Measurements from ENCODE around the gene MRRF.
"Not testable (repeated sequence)": the region's sequence is repeated elsewhere in the genome, so short reads cannot be mapped to it uniquely, and the experiment has no call there.

MRRF gene

DNA sequence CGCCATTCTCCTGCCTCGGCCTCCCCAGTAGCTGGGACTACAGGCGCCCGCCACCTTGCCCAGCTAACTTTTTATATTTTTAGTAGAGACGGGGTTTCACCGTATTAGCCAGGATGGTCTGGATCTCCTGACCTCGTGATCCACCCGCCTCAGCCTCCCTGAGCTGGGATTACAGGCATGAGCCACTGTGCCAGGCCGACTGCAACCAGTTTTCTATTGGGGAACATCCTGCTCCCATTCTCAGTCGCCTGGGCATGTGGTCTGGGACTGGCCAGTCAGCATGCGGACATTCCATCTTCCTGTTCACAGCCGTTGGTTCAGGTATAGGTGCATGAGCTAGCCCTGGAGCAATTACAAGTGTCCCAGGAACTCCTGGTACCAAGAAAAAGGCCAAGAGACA, 98.4 kb downstream of the MRRF start:
- not testable (repeated sequence) for DNase-seq

- DNase-seq, result no peak
Measured at GRCh38 chr9:122364117-122364782, 99.6 kb downstream of the MRRF start.

GRCh38 chr9:122364783-122365150, 100.1 kb downstream of the MRRF start:
- no peak for DNase-seq

DNA sequence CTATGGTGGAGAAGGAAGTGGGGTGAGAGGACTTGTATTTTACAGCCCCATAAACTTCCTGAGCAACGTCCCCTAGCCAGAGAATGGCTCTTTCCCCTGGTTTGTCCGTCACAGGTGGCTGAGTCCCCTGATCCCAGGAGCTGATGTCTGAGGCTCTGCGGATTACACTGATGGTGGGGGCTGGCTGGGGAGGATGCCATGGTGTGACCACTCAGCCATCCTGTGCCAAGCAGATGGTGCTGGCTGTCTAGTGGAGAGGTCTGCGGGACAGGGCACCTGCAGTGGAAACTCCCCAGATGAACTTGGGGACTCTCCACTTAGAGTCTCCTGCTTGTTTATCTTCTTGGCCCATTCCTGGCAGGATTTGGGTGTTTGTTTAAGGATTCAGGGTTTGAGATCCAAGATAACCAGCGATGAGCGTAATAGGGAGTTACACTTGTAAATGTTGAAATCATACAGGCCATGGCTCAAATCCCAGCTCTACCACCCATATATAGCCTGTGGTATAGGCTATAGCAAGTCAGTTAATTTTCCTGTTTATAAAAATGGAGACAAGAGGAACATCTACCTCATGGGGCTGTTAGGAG, 101.5 kb downstream of the MRRF start:
- DNase-seq, result no peak

DNA sequence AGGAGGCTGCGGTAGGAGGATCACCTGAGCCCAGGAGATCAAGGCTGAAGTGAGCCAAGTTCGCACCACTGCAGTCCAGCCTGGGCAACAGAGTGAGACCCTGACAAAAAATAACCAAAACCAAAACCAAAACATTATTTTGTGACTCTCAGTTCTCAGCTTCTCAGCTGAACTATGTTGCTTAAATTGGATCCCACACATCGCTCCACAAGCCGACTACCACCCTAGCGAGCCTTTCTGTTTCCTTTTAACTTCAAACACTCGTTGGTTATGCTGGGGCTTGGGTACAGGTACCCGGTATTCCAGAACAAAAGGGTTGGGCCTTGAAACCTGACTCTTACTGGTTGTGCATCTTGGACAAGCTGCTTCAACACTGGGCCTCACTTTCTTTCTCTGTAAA, 102.4 kb downstream of the MRRF start:
- DNase-seq, result no peak

DNA sequence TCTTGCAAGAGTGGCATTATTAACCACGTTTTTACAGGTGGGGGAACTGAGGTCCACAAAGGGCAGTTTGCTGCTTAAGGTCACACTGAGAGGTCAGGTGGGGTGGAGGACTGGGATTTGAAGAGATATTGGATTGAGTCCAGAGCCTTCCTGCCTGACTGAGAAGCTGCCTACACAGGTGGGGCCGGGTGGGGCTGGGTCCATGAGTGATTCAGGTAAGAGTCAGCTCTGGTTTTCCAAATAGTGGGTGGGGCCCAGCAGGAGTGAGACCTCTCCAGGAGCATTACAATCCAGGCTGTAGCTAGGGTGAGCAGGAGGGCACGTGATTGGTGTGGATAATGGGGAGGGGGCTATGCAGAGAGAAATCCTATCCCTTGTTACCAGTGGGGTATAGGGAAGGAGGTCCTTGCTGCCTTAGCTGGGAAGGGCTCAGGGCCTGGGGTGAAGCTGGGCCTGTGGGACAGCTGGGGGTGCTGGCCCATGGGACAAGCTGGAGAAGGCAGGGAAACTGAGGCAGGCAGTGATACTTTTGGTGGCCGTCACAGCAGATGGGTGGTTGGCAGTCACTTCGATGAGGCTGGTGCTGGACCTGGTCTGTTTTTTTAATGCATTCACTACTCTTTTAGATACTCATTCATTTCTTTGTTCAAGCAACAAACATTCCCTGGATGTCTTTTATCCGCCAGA, 103.2 kb downstream of the MRRF start:
- no peak for DNase-seq

DNA sequence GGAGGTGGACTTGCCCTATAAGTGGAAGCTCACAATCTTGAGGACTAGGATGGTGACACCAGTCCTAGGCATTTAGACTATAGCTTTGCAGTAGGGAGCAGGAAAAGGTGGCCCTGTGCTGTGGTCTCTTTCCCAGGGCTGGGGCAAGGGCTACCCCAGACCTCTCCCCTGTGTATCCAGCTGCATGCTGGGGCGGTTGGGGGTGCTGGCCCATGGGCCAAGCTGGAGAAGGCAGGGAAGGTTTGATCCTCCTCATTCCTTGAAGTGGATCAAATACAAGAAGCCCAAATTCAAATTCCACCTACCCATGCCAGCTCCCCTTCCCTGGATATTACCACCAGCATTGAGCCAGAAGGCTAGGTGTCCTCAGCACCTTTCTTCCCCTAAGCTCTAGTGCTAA, 104.0 kb downstream of the MRRF start:
- DNase-seq, result no peak

GRCh38 chr9:122370303-122370702, 105.6 kb downstream of the MRRF start:
- no peak for DNase-seq

- DNase-seq, result no peak
Measured at GRCh38 chr9:122370869-122371755, 106.4 kb downstream of the MRRF start, which contains the start of gene PTGS1. Gene PTGS1 (plus strand): TSS chr9:122371024. CDS start chr9:122371085, 61 bp downstream.

GRCh38 chr9:122371846-122372245, 107.2 kb downstream of the MRRF start:
- no peak for DNase-seq

DNA sequence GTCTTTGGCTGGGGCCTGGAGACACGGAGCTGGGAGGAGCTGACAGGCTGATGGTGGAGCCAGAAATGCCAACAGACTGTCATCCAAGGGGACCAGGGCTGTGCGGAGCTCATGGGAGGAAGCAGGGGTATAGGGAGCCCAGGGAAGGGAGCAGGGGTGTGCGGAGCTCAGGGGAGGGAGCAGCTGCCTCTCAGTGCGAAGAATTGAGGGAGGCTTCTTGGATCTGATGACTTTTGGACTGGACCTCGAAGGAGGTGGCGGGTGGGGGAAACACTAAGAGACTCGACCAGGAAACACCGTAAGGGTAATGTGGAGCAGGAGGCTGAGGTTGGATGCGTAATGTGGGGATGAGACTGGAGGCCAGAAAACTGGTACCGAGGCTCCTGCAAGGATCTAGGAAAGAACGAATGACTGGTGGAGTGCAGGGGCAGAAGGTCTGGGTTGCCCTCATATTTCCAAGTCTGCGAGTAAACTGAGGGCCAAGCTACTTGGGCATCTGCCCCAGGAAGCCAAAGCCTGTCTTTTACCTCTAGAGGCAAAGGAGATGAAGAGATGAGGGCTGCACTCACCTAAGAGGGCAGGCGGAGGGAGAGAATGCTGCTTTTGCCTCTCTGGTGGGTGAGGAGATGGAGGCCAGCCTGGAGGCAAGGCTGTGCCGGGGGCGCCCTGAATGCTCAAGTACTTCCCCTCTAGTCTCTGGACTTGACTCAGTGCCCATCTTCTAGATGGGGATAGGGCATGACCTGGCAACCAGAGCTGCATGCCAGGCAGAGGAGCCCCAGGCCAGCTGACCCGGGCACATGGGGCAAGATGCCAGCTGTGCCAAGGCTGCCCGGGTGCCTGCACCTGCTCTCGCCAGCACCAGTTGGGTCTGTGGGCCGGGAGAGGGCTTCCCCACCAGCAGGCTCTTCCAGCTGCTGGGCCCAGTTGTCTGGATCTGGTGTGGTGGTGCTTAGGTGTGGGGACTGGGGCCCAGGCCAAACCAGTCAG, 108.5 kb downstream of the MRRF start:
- no peak for DNase-seq

GRCh38 chr9:122374885-122375420, 110.3 kb downstream of the MRRF start:
- no peak for DNase-seq

GRCh38 chr9:122376796-122377195, 112.1 kb downstream of the MRRF start:
- no peak for DNase-seq

GRCh38 chr9:122377241-122378164, 112.8 kb downstream of the MRRF start:
- DNase-seq, result no peak

DNA sequence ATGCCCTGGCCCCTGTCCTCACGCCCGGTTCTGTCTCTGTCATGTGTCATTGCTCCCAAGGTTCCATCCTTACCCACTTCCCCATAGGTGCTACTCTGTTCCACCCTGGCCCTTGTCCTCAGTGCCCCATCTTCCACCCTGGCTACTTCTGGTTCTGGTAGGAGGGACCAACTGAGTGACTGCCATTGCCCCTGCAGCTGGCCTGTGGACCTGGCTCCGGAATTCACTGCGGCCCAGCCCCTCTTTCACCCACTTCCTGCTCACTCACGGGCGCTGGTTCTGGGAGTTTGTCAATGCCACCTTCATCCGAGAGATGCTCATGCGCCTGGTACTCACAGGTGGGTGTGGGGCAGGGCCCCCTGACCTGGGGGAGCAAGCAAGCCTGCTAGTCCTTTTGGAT, 113.6 kb downstream of the MRRF start:
- no peak for DNase-seq

- DNase-seq, result no peak
Measured at GRCh38 chr9:122379340-122379739, 114.7 kb downstream of the MRRF start.

DNA sequence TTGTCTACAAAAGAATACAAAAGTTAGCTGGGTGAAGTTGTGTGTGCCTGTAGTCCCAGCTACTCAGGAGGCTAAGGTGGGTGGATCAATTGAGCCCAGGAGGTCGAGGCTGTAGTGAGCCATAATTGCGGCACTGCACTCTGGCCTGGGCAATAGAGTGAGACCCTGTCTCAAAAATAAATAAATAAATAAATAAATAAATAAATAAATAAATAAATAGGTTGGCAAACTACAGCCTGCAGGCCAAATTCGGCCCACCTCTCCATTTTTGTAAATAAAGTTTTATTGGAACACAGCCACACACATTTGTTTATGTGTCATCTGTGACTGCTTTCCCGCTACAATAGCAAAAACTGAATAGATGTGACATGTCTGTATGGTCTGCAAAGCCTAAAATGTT, 115.6 kb downstream of the MRRF start:
- DNase-seq, result no peak

Measured in stimulated activated CD4-positive, alpha-beta T cell treated with anti-CD3 and anti-CD28 coated beads, Interleukin-4, amount 100 ng/mL, for 1 hour (primary cell).